GM12873 (cell line): Measurements from ENCODE around the gene DOK6.

Source experiments
- CTCF ChIP-seq: IDR thresholded peaks from 2 replicates; pipeline ENCODE4 v1.5.1; 2012; ENCODE audit warnings: low read depth, mild to moderate bottlenecking, moderate library complexity, low read length, control low read depth; ENCODE audit not compliant: insufficient read depth; ENCODE audit errors: missing control alignments

DOK6 gene

GRCh38 chr18:69730664-69731063 lies 330.0 kb downstream of the DOK6 start:
- TF ChIP-seq CTCF = no peak

- TF ChIP-seq CTCF = no peak
These were observed 333.8 kb downstream of the DOK6 start for GRCh38 chr18:69734536-69734935.

GRCh38 chr18:69736730-69737129 lies 336.0 kb downstream of the DOK6 start:
- TF ChIP-seq CTCF = no peak

- no peak for TF ChIP-seq CTCF
These were observed 337.2 kb downstream of the DOK6 start for GRCh38 chr18:69737851-69738250.

- TF ChIP-seq CTCF = no peak
These were observed 346.7 kb downstream of the DOK6 start for GRCh38 chr18:69747388-69747787.

GRCh38 chr18:69752737-69753380 lies 352.2 kb downstream of the DOK6 start:
- TF ChIP-seq CTCF = no peak

- no peak for TF ChIP-seq CTCF
These were observed 353.4 kb downstream of the DOK6 start for GRCh38 chr18:69754108-69754507.
